Fibroblast of lung (primary cell): ENCODE results near the gene ATRNL1.
"Not testable (repeated sequence)": the region's sequence is repeated elsewhere in the genome, so short reads cannot be mapped to it uniquely, and the experiment has no call there.

Experiments
- EZH2 ChIP-seq: IDR thresholded peaks from 2 replicates; pipeline ENCODE4 v1.5.1; 2012; ENCODE audit warnings: low read length, control low read depth, mild to moderate bottlenecking; ENCODE audit errors: missing control alignments
- TF ChIP-seq, protein P1 (sequence below), 2 donors: IDR thresholded peaks in 1 of 2; conservative IDR thresholded peaks in 1 of 2; 1 replicate in 1 of 2; 2 replicates in 1 of 2; pipeline ENCODE4 v1.5.1; 2011 to 2012; ENCODE audit warnings: low read length in 2 of 2, control low read depth in 1 of 2, inconsistent platforms in 1 of 2, low read depth in 1 of 2, mild to moderate bottlenecking in 1 of 2

DNA sequence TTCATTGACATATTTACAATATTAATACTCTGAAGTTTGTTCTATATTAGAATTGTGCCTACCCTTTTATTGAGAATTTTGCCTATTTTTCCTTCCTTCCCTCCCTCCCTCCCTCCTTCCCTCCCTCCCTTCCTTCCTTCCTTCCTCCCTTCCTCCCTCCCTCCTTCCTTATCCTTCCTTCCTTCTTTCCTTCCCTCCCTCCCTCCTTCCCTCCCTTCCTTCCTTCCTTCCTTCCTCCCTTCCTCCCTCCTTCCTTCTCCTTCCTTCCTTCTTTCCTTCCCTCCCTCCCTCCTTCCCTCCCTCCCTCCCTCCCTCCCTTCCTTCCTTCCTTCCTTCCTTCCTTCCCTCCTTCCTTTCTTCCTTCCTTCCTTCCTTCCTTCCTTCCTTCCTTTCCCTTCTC is 434.5 kb downstream of the ATRNL1 start:
- TF ChIP-seq, protein P1, sequence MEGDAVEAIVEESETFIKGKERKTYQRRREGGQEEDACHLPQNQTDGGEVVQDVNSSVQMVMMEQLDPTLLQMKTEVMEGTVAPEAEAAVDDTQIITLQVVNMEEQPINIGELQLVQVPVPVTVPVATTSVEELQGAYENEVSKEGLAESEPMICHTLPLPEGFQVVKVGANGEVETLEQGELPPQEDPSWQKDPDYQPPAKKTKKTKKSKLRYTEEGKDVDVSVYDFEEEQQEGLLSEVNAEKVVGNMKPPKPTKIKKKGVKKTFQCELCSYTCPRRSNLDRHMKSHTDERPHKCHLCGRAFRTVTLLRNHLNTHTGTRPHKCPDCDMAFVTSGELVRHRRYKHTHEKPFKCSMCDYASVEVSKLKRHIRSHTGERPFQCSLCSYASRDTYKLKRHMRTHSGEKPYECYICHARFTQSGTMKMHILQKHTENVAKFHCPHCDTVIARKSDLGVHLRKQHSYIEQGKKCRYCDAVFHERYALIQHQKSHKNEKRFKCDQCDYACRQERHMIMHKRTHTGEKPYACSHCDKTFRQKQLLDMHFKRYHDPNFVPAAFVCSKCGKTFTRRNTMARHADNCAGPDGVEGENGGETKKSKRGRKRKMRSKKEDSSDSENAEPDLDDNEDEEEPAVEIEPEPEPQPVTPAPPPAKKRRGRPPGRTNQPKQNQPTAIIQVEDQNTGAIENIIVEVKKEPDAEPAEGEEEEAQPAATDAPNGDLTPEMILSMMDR (conservative IDR thresholded peaks at IDR 0.05 in 1 of 2, IDR thresholded peaks at IDR 0.05 in 1 of 2; ENCODE audit: low read depth in 1 of 2, low read length in 2 of 2) = not testable (repeated sequence)
- TF ChIP-seq EZH2 = not testable (repeated sequence)
